ENCODE data around the gene MLLT3. TPM values are rescaled to one million over a fixed set of nuclear protein-coding genes. Genes with fewer than 3 reads are reported as not detected.

MLLT3 gene
- total RNA-seq, 1 experiment from 2014 or later, result 24.4 TPM

DNA sequence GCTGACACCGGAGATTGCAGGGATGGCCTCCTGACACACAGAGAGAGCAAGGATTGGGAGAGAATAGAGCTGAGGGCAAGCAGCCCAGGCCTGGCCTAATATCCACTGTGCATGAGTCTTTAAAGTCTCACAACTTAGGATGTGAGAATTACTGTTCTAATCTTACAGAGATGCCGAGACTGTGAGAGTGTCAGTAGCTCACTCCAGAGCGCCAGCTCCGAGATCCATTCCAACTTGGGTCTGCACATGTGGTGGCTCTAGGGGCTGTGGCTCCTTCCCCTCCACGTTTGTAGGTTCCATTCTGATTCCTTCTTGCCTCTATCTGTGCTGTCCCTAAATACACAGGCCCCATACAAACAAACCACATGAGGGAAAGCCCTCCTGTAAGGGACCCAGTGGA is 304.6 kb downstream of the MLLT3 start:
- BruUV-seq (replicated peaks), result no TSS peak
- no peaks in the 10 kb centered on the region for H3K27me3 Mint-ChIP-seq (ENCODE audit: insufficient read depth, unreplicated experiment)
- H3K4me3 Mint-ChIP-seq (ENCODE audit: unreplicated experiment), result no peak overlapping the region
- H3K4me1 Mint-ChIP-seq (ENCODE audit: low read depth, unreplicated experiment), result no peaks in the 10 kb centered on the region
- no peak overlapping the region for H3K4me3 ChIP-seq (ENCODE audit: low read depth, low read length)
- no peaks in the 10 kb centered on the region for H3K9me3 ChIP-seq
- intact Hi-C loops (cut with micrococcal nuclease; ENCODE audit: unreplicated experiment), result no loop called here
- CTCF ChIA-PET, result no interaction called here
- no peak overlapping the region for H3K27ac Mint-ChIP-seq (ENCODE audit: unreplicated experiment)
- H3K9me3 Mint-ChIP-seq (ENCODE audit: unreplicated experiment), result peaks cover 1% of the 10 kb centered on the region
- H3K27me3 ChIP-seq (replicated peaks; ENCODE audit: control insufficient read depth, insufficient read depth, low read length), result no peaks in the 10 kb centered on the region
- TF ChIP-seq, protein P1, sequence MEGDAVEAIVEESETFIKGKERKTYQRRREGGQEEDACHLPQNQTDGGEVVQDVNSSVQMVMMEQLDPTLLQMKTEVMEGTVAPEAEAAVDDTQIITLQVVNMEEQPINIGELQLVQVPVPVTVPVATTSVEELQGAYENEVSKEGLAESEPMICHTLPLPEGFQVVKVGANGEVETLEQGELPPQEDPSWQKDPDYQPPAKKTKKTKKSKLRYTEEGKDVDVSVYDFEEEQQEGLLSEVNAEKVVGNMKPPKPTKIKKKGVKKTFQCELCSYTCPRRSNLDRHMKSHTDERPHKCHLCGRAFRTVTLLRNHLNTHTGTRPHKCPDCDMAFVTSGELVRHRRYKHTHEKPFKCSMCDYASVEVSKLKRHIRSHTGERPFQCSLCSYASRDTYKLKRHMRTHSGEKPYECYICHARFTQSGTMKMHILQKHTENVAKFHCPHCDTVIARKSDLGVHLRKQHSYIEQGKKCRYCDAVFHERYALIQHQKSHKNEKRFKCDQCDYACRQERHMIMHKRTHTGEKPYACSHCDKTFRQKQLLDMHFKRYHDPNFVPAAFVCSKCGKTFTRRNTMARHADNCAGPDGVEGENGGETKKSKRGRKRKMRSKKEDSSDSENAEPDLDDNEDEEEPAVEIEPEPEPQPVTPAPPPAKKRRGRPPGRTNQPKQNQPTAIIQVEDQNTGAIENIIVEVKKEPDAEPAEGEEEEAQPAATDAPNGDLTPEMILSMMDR (IDR thresholded peaks at IDR 0.05; ENCODE audit: insufficient read depth in 1 of 2, low read depth in 1 of 2, low read length in 1 of 2, severe bottlenecking in 1 of 2, unreplicated experiment in 1 of 2), result no peak
- H3K36me3 Mint-ChIP-seq (ENCODE audit: insufficient read depth, unreplicated experiment), result no peaks in the 10 kb centered on the region
- no peaks in the 10 kb centered on the region for H3K36me3 ChIP-seq (ENCODE audit: control insufficient read depth, insufficient read depth, low read length)
- DNase-seq, result no peak
- no peaks in the 10 kb centered on the region for H3K4me1 ChIP-seq
- POLR2A ChIA-PET, result no interaction called here

DNA sequence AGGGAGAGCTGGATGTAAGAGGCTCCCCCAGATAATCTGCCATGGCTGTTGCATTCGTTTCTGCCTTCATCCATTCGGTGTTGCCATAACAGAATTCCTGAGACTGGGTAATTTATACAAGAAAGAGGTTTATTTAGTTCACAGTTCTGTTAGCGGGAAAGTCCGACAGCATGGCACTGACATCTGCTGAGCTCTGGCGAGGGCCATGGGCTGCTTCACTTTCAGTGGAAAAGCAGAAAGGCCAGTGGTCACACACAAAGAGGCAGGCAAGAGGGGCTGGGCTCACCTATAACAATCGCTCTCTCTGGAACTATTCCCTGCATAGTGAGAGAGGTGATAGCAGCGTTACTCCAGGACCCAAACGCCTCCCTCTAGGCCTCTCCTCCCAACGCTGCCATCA is 305.9 kb downstream of the MLLT3 start:
- Mint-ChIP-seq H3K27ac (ENCODE audit: unreplicated experiment) (no peak overlapping the region), H3K27me3 (ENCODE audit: insufficient read depth, unreplicated experiment) (no peaks in the 10 kb centered on the region), H3K9me3 (ENCODE audit: unreplicated experiment) (peaks cover 12% of the 10 kb centered on the region), H3K36me3 (ENCODE audit: insufficient read depth, unreplicated experiment) (no peaks in the 10 kb centered on the region), H3K4me3 (ENCODE audit: unreplicated experiment) (no peak overlapping the region), H3K4me1 (ENCODE audit: low read depth, unreplicated experiment) (no peaks in the 10 kb centered on the region)
- H3K9me3 ChIP-seq, result no peaks in the 10 kb centered on the region
- ChIA-PET CTCF (no interaction called here), POLR2A (no interaction called here)
- intact Hi-C loops (cut with micrococcal nuclease; ENCODE audit: unreplicated experiment), result no loop called here
- TF ChIP-seq, protein P1 (IDR thresholded peaks at IDR 0.05; ENCODE audit: insufficient read depth in 1 of 2, low read depth in 1 of 2, low read length in 1 of 2, severe bottlenecking in 1 of 2, unreplicated experiment in 1 of 2), result no peak
- no peaks in the 10 kb centered on the region for H3K27me3 ChIP-seq (replicated peaks; ENCODE audit: control insufficient read depth, insufficient read depth, low read length)
- no peak overlapping the region for H3K4me3 ChIP-seq (ENCODE audit: low read depth, low read length)
- H3K4me1 ChIP-seq, result no peaks in the 10 kb centered on the region
- DNase-seq, result no peak
- H3K36me3 ChIP-seq (ENCODE audit: control insufficient read depth, insufficient read depth, low read length), result no peaks in the 10 kb centered on the region
- no TSS peak for BruUV-seq (replicated peaks)

DNA sequence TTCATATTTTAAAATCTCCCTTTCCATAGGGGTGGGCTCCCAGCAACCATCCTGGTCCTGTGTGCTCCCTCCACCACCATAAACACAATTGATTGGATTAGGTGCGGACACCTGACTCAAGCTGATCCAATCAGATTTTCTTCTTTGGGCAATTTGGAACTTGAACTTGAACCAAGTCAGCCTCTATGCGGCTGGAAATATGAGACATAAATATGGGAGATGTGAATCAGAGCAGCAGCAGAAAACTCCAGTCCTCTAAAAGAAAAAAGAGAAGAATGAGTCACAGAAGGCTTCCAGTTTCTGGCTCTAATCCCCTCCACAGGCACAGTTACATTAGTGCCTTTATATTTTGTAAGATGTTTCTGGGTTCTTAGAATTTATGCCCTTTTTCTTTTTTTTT is 306.6 kb downstream of the MLLT3 start:
- H3K9me3 ChIP-seq, result no peaks in the 10 kb centered on the region
- CTCF ChIA-PET, result no interaction called here
- no peaks in the 10 kb centered on the region for H3K27me3 ChIP-seq (replicated peaks; ENCODE audit: control insufficient read depth, insufficient read depth, low read length)
- no peaks in the 10 kb centered on the region for H3K36me3 ChIP-seq (ENCODE audit: control insufficient read depth, insufficient read depth, low read length)
- POLR2A ChIA-PET, result no interaction called here
- TF ChIP-seq, protein P1 (IDR thresholded peaks at IDR 0.05; ENCODE audit: insufficient read depth in 1 of 2, low read depth in 1 of 2, low read length in 1 of 2, severe bottlenecking in 1 of 2, unreplicated experiment in 1 of 2), result no peak
- intact Hi-C loops (cut with micrococcal nuclease; ENCODE audit: unreplicated experiment), result no loop called here
- DNase-seq, result no peak
- H3K36me3 Mint-ChIP-seq (ENCODE audit: insufficient read depth, unreplicated experiment), result no peaks in the 10 kb centered on the region
- H3K4me1 ChIP-seq, result no peaks in the 10 kb centered on the region
- no TSS peak for BruUV-seq (replicated peaks)
- H3K4me3 Mint-ChIP-seq (ENCODE audit: unreplicated experiment), result no peak overlapping the region
- H3K27me3 Mint-ChIP-seq (ENCODE audit: insufficient read depth, unreplicated experiment), result no peaks in the 10 kb centered on the region
- peaks cover 12% of the 10 kb centered on the region for H3K9me3 Mint-ChIP-seq (ENCODE audit: unreplicated experiment)
- H3K4me1 Mint-ChIP-seq (ENCODE audit: low read depth, unreplicated experiment), result no peaks in the 10 kb centered on the region
- no peak overlapping the region for H3K27ac Mint-ChIP-seq (ENCODE audit: unreplicated experiment)
- H3K4me3 ChIP-seq (ENCODE audit: low read depth, low read length), result no peak overlapping the region

Data from Caco-2 (cell line).